Brain pericyte (primary cell): Measurements from ENCODE around the gene ADPRH.

ENCODE experiments used
- DNase-seq: peaks from one replicate; pipeline ENCODE4 v3.0.0-alpha.2; 2012; ENCODE audit warnings: low read depth, low spot score

ADPRH gene

DNA sequence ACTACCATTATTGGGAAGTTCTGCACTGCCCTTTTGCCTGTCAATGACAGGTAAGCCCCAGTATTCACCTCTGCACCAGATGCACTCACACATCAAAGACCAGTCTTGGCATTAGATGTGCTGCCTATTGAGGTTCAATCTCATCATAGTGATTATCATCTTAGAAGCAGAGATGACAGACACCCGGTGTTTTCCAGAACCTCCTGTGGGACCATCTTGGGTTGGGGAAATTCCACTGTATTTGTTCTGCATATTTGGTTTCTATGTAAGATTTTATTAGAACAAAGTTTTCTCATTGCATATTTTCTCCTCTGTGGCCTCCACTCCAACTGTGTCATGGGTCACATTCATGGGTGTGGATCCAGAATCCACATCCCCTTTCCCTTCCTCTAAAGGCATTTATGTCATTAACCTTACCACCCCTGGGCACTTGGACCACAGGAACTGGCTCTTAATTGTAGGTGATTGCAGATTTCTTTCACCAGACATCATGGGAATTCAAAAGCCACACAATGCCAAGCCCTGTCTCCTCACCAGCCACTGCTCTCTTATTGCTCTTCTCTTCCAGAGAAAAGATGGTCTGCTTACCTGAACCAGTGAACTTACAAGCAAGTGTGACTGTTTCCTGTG, 49.6 kb downstream of the ADPRH start:
- DNase-seq, result no peak

- no peak for DNase-seq
Measured at GRCh38 chr3:119630128-119630879, 51.0 kb downstream of the ADPRH start.

- DNase-seq, result no peak
Measured at GRCh38 chr3:119630880-119631329, 51.6 kb downstream of the ADPRH start.

GRCh38 chr3:119631516-119631915, 52.2 kb downstream of the ADPRH start:
- no peak for DNase-seq

- DNase-seq, result no peak
Measured at GRCh38 chr3:119632216-119632615, 52.9 kb downstream of the ADPRH start.

DNA sequence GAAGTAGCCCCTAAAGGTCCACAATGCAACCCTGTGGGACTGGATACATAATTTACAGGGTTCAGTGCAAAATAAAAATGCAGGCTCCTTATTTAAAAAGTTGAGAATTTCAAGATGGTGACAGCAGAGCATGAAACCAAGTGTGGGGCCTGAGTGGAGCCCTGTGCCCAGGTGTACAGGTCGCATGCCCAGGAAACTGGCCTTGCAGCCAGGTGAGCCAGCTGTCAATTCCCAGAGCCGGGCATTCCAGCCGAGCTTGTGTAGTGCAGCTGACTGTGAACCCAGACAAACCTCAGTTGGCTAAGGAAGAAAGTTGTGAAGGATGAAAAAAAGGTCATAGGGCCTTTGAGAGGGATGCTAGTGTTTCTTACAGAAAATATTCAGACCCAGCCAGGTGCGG, 53.5 kb downstream of the ADPRH start:
- no peak for DNase-seq

DNA sequence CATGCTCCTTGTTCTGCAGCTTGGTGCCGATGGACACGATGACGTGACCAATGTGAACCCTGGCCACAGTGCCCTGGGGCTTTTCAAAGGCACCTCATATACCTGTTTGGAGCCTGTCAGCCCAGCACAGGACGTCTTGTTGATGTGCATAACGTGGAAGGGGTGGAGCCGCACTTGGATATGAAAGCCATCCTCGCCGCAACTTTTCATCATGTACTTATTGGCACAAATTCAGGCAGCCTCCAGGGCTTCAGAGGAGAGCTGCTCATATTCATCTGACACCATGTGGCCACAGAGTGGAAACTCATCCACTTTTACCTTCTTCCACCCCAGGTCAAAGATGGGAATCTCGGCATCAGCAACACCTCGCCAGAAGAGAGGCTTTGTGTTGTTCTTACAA, 56.4 kb downstream of the ADPRH start:
- DNase-seq, result no peak

DNA sequence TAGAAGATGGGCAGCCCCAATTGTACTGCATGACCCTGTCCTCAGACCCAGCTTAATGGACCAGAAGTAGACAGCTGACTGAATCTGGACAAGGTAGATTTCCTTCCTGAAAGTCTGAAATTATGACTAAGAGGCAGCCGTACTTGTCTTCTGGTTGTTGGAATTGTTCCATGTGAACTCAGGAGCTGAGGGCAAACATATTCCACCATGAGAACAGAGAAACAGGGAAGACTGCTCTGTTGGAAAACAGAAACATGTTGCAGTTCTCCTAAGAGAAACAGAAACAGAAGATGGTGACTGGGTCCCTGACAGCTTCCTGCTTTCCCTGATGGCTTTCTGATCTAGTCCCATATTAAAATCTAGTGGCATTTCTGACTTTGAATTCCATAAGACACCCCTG, 57.0 kb downstream of the ADPRH start:
- DNase-seq, result no peak

GRCh38 chr3:119636891-119637611, 57.8 kb downstream of the ADPRH start:
- DNase-seq, result no peak

- no peak for DNase-seq
Measured at GRCh38 chr3:119637679-119638477, 58.6 kb downstream of the ADPRH start.
